ENCODE results near the gene HERC2. TPM values are rescaled to one million over a fixed set of nuclear protein-coding genes. Genes with fewer than 3 reads are reported as not detected.

The HERC2 gene
- total and polyA plus RNA-seq, 9 of the 15 experiments (the other 6 are each of a cell fraction or from before 2014, with no cell fraction given), result 10.6 to 84.0 (median 42.6) TPM

DNA sequence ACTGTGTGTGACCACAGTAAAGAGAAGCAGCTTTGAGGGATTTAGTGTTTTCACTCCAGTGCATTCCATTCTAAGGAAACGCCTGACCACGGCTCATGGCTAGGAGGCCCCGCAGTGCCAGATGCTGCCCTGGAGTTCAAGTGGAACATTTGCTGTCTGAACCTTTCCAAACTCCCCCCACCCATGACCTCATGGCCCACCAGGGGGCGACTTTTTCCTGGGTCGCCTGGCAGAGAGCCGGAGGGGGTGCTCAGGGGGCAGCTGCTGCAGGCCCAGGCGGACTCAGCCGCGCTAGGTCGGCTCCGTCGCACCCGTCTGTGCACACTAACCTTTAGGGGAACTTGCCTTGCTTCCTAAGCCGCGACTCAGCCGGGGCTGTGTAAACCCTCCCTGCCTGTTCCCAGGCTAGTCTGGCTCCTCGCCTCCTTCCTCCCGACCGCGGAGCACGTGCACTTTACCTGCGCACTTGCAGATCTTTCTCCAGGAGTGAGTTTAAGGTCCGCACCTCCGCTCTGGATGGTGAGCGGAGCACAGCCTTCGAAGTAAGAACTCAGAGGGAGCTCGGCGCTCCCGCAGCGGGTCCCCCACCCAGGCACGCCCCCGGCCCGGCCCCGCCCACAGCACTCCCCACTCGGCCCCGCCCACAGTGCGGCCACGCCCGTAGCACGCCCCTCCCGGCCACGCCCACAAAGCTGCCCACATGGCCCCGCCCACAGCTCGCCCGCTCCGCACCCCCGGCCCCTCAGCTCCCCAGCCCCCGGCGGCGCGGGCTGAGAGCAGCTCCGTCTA is 223.0 kb downstream of the HERC2 start, which contains the start of gene OCA2 (continued):
- TF ChIP-seq, protein P1, sequence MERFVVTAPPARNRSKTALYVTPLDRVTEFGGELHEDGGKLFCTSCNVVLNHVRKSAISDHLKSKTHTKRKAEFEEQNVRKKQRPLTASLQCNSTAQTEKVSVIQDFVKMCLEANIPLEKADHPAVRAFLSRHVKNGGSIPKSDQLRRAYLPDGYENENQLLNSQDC (CRISPR knock-in tag; IDR thresholded peaks at IDR 0.05), result no peak
- TF ChIP-seq HNRNPL (IDR thresholded peaks at IDR 0.05; ENCODE audit: low read depth, low read length) (no peak), SP1 (CRISPR knock-in tag; IDR thresholded peaks at IDR 0.05) (peak; percentile 61; the same call in 1 of the 2 replicates), CREB5 (CRISPR knock-in tag; IDR thresholded peaks at IDR 0.05) (no peak), ELF1 (tag; IDR thresholded peaks at IDR 0.05) (no peak), NFATC3 (IDR thresholded peaks at IDR 0.05) (no peak), RBM17 (IDR thresholded peaks at IDR 0.05; ENCODE audit: borderline replicate concordance, low read depth, low read length) (no peak), TARDBP (IDR thresholded peaks at IDR 0.05) (no peak), BCOR (IDR thresholded peaks at IDR 0.05) (0 out of 2 replicates have a peak, but pooled peaks have one; percentile 21), RAD21 (CRISPR knock-in tag; conservative IDR thresholded peaks at IDR 0.05 in 1 of 2, IDR thresholded peaks at IDR 0.05 in 1 of 2) (peak in 1 of 2 experiments; percentile 48; a peak in 2 of 4 replicates), KLF13 (tag; IDR thresholded peaks at IDR 0.05; ENCODE audit: borderline replicate concordance, low read depth) (peak; percentile 71), CBX3 (IDR thresholded peaks at IDR 0.05; ENCODE audit: borderline replicate concordance in 1 of 2, low read length in 2 of 2) (peak in 1 of 2 experiments; percentile 71; a peak in 1 of 3 replicates), BRD4 (IDR thresholded peaks at IDR 0.05) (no peak), RUNX1 (IDR thresholded peaks at IDR 0.05; ENCODE audit: low read depth) (no peak), ZNF551 (CRISPR knock-in tag; IDR thresholded peaks at IDR 0.05) (no peak), ZFPM2 (CRISPR knock-in tag; IDR thresholded peaks at IDR 0.05) (no peak), RBBP5 (IDR thresholded peaks at IDR 0.05; ENCODE audit: borderline replicate concordance, insufficient read depth, low read length, poor library complexity, severe bottlenecking) (no peak), DIDO1 (tag; IDR thresholded peaks at IDR 0.05; ENCODE audit: low read depth) (no peak), SMARCA5 (IDR thresholded peaks at IDR 0.05) (no peak), FOSL1 (tag; conservative IDR thresholded peaks at IDR 0.05) (no peak)
- TF ChIP-seq, protein P2, sequence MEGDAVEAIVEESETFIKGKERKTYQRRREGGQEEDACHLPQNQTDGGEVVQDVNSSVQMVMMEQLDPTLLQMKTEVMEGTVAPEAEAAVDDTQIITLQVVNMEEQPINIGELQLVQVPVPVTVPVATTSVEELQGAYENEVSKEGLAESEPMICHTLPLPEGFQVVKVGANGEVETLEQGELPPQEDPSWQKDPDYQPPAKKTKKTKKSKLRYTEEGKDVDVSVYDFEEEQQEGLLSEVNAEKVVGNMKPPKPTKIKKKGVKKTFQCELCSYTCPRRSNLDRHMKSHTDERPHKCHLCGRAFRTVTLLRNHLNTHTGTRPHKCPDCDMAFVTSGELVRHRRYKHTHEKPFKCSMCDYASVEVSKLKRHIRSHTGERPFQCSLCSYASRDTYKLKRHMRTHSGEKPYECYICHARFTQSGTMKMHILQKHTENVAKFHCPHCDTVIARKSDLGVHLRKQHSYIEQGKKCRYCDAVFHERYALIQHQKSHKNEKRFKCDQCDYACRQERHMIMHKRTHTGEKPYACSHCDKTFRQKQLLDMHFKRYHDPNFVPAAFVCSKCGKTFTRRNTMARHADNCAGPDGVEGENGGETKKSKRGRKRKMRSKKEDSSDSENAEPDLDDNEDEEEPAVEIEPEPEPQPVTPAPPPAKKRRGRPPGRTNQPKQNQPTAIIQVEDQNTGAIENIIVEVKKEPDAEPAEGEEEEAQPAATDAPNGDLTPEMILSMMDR (IDR thresholded peaks at IDR 0.05 in 2 of 3, conservative IDR thresholded peaks at IDR 0.05 in 1 of 3; ENCODE audit: insufficient read depth in 2 of 3, low read depth in 1 of 3, low read length in 3 of 3), result peak; percentile 57 to 71 (median 69)
- TF ChIP-seq, protein P3, sequence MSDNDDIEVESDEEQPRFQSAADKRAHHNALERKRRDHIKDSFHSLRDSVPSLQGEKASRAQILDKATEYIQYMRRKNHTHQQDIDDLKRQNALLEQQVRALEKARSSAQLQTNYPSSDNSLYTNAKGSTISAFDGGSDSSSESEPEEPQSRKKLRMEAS (CRISPR knock-in tag; IDR thresholded peaks at IDR 0.05), result peak; percentile 93
- TF ChIP-seq, protein P4, sequence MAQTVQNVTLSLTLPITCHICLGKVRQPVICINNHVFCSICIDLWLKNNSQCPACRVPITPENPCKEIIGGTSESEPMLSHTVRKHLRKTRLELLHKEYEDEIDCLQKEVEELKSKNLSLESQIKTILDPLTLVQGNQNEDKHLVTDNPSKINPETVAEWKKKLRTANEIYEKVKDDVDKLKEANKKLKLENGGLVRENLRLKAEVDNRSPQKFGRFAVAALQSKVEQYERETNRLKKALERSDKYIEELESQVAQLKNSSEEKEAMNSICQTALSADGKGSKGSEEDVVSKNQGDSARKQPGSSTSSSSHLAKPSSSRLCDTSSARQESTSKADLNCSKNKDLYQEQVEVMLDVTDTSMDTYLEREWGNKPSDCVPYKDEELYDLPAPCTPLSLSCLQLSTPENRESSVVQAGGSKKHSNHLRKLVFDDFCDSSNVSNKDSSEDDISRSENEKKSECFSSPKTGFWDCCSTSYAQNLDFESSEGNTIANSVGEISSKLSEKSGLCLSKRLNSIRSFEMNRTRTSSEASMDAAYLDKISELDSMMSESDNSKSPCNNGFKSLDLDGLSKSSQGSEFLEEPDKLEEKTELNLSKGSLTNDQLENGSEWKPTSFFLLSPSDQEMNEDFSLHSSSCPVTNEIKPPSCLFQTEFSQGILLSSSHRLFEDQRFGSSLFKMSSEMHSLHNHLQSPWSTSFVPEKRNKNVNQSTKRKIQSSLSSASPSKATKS (CRISPR knock-in tag; IDR thresholded peaks at IDR 0.05), result no peak
